ENCODE results near the gene ZNF276. TPM values are rescaled to one million over a fixed set of nuclear protein-coding genes. Genes with fewer than 3 reads are reported as not detected.

ZNF276 gene
- total RNA-seq, 1 donor from 2014 or later = 12.9 TPM

DNA sequence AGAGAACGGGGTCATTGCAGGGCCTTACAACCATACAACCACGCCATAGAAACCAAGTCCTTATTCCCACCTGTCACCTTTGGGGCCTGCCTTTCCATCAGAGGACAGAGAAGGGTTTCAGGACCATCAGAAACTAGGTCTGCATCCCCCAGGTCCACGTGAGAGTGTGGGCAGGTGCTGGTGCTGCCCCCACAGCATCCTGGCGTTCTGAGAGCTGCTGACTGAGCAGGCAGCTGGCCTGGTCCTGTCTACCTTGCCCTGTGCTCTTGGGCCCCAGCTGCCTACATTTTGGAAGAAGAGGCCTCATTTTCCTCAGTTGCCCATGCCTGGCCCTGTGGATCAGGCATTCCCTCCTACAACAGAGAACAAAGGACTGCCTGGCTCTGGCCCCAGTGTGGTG, 21.6 kb downstream of the ZNF276 start:
- no peak overlapping the region for H3K27ac ChIP-seq (replicated peaks)
- H3K4me3 ChIP-seq = no peak overlapping the region
- H3K4me1 ChIP-seq = peaks cover 4% of the 10 kb centered on the region
- DNase-seq = no peak
- TF ChIP-seq, protein P1, sequence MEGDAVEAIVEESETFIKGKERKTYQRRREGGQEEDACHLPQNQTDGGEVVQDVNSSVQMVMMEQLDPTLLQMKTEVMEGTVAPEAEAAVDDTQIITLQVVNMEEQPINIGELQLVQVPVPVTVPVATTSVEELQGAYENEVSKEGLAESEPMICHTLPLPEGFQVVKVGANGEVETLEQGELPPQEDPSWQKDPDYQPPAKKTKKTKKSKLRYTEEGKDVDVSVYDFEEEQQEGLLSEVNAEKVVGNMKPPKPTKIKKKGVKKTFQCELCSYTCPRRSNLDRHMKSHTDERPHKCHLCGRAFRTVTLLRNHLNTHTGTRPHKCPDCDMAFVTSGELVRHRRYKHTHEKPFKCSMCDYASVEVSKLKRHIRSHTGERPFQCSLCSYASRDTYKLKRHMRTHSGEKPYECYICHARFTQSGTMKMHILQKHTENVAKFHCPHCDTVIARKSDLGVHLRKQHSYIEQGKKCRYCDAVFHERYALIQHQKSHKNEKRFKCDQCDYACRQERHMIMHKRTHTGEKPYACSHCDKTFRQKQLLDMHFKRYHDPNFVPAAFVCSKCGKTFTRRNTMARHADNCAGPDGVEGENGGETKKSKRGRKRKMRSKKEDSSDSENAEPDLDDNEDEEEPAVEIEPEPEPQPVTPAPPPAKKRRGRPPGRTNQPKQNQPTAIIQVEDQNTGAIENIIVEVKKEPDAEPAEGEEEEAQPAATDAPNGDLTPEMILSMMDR (IDR thresholded peaks at IDR 0.05; ENCODE audit: borderline replicate concordance) = no peak
- no peaks in the 10 kb centered on the region for H3K27me3 ChIP-seq (ENCODE audit: low read depth)
- intact Hi-C loops (cut with micrococcal nuclease) = no loop called here
- no peaks in the 10 kb centered on the region for H3K9me3 ChIP-seq (replicated peaks)
- peaks cover 35% of the 10 kb centered on the region for H3K36me3 ChIP-seq

DNA sequence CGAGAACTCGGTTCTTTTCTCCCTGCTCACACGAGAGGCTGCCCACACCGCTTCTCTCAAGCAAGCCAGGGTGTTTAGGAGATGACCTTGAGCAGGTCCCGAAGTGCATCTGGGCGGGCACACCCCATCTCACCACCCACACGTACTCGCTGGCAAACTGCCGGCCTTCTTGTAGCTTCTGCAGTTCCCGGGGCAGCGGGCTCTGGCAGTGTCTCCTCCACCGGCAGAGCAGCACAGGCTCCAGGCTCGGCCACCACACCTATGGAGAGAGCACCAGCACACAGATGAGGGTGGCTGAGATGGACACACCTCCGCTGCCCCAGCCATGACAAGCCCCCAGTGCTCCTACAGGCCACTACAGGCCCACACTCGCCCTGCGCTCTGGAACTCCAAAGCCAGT, 23.5 kb downstream of the ZNF276 start:
- DNase-seq = peak; percentile 52
- Histone ChIP-seq H3K36me3 (peaks cover 16% of the 10 kb centered on the region), H3K4me3 (no peak overlapping the region), H3K27ac (replicated peaks) (no peak overlapping the region), H3K27me3 (ENCODE audit: low read depth) (no peaks in the 10 kb centered on the region), H3K4me1 (peaks cover 4% of the 10 kb centered on the region), H3K9me3 (replicated peaks) (no peaks in the 10 kb centered on the region)
- intact Hi-C loops (cut with micrococcal nuclease) = no loop called here
- TF ChIP-seq, protein P1 (IDR thresholded peaks at IDR 0.05; ENCODE audit: borderline replicate concordance) = no peak

DNA sequence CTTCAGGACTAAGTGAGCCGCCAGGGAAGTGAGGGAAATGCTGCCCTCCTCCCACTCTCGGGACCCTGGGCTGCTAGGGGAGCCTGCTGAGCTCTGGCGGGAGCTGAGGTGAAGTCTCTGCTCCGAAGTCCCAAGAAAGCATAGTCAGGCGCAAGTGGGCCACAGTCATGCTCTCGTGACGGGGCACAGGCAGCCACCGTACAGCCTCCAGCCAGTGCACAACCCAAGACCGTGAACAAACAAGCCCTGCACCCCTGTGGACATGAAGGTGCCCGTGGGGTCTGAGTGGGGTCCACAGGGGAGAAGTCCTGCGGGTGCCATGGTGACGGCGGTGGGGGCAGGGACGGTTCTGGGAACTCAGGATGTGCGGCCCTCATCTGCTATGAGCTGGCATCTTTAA, 24.7 kb downstream of the ZNF276 start:
- Histone ChIP-seq H3K9me3 (replicated peaks) (no peaks in the 10 kb centered on the region), H3K27me3 (ENCODE audit: low read depth) (no peaks in the 10 kb centered on the region), H3K4me1 (peaks cover 4% of the 10 kb centered on the region), H3K27ac (replicated peaks) (no peak overlapping the region), H3K4me3 (no peak overlapping the region), H3K36me3 (peaks cover 4% of the 10 kb centered on the region)
- intact Hi-C loops (cut with micrococcal nuclease) = no loop called here
- TF ChIP-seq, protein P1 (IDR thresholded peaks at IDR 0.05; ENCODE audit: borderline replicate concordance) = no peak
- no peak for DNase-seq

DNA sequence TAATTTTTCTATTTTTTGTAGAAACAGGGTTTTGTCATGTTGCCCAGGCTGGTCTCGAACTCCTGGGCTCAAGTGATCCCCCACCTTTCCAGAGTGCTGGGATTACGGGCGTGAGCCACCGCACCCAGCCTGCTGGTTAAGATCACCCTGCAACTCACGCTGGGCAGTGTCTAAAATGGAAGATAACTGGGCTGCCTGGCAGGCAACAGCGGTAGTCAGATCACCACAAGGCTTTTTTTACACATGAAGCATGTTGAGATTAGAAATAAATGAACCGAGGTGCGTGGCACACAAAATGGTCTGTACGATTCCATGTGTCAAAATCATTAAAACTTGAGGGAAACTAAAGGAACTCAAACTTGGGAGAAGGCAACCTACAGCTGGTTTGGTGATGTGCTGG, 26.7 kb downstream of the ZNF276 start:
- Histone ChIP-seq H3K36me3 (no peaks in the 10 kb centered on the region), H3K27ac (replicated peaks) (no peak overlapping the region), H3K27me3 (ENCODE audit: low read depth) (no peaks in the 10 kb centered on the region), H3K4me1 (peaks cover 4% of the 10 kb centered on the region), H3K9me3 (replicated peaks) (no peaks in the 10 kb centered on the region), H3K4me3 (no peak overlapping the region)
- TF ChIP-seq, protein P1 (IDR thresholded peaks at IDR 0.05; ENCODE audit: borderline replicate concordance) = no peak
- intact Hi-C loops (cut with micrococcal nuclease) = no loop called here
- no peak for DNase-seq

DNA sequence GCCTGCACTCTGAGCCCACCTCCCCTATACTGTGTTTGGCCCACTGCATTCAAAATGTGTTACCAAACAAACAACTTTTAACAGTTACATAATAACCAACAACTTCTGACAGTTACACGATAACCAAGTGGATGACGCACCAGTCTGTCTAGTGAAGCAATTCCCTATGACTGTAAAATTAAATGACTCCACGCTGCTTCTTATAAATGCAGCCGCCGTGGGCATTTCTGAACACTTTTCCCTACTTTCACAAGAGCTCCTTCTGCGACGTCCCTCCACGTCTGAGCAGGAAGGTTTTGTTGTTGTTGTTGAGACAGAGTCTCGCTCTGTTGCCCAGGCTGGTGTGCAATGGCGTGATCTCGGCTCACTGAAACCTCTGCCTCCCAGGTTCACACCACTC, 27.6 kb downstream of the ZNF276 start:
- intact Hi-C loops (cut with micrococcal nuclease) = no loop called here
- Histone ChIP-seq H3K9me3 (replicated peaks) (no peaks in the 10 kb centered on the region), H3K4me3 (no peak overlapping the region), H3K27me3 (ENCODE audit: low read depth) (no peaks in the 10 kb centered on the region), H3K27ac (replicated peaks) (no peak overlapping the region), H3K36me3 (no peaks in the 10 kb centered on the region), H3K4me1 (peaks cover 4% of the 10 kb centered on the region)
- TF ChIP-seq, protein P1 (IDR thresholded peaks at IDR 0.05; ENCODE audit: borderline replicate concordance) = no peak
- DNase-seq = no peak

DNA sequence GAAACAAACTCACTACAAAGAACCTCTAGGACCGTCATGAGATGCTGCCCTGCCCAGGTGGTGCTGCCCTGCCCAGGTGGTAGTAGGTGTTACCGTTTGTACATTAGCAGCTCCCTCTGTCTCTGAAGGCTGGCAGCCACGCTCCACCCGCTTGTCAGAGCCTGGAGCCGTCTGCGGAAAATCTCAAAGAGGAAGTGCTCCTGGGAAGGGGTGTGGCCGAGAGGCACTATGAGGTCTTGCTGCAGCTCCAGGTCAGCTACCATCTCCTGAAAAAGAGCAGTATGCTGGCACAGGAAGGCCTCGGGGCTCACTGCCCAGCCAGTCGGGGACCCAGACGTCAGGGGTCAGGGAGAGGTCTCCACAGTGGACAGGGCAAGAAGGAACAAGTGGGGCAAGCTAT, 28.3 kb downstream of the ZNF276 start:
- DNase-seq = peak; percentile 45
- Histone ChIP-seq H3K4me1 (peaks cover 4% of the 10 kb centered on the region), H3K4me3 (no peak overlapping the region), H3K36me3 (no peaks in the 10 kb centered on the region), H3K27me3 (ENCODE audit: low read depth) (no peaks in the 10 kb centered on the region), H3K9me3 (replicated peaks) (no peaks in the 10 kb centered on the region), H3K27ac (replicated peaks) (no peak overlapping the region)
- TF ChIP-seq, protein P1 (IDR thresholded peaks at IDR 0.05; ENCODE audit: borderline replicate concordance) = no peak
- intact Hi-C loops (cut with micrococcal nuclease) = no loop called here
